Inferior parietal cortex (tissue), 1 donor: Measurements from ENCODE around the gene PIK3C3.
"Not testable (repeated sequence)": the region's sequence is repeated elsewhere in the genome, so short reads cannot be mapped to it uniquely, and the experiment has no call there.

Experiments
- DNase-seq: peaks from one replicate; pipeline ENCODE4 v3.0.0-alpha.2; 2016; ENCODE audit errors: extremely low spot score

The PIK3C3 gene

DNA sequence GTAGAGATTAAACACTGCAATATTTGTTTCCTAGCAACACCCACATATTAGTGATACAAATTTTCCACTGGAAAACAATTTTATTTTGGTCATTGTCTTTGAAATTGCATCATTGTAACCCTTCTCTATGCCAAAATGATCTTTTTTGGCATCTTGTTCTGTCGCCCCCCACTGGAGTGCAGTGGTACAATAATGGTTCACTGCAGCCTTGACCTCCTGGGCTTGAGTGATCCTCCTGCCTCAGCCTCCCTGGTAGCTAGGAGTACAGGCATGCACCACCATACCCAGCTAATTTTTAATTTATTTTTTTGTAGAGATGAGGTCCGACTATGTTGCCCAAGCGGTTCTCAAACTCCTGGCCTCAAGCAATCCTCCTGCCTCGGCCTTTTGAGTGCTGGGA, 117.4 kb downstream of the PIK3C3 start:
- DNase-seq, result no peak

DNA sequence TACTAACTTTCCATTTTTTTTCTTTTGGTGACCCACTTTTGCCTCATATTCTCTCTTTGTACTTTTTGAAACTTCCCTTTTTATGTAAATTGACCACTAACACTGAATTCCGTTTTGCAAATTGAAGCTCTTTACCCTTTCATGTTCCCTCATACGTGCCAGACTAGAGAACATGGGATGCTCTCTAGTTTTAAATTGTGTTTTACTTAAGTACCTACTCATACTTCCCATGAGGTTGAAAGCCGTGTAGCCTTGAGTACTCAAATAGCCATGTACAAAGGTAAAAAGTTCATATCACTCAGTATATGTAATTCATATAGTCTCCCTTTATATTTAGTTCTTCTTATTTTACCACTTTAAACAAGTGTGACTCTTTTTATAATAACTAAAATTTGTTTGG, 119.7 kb downstream of the PIK3C3 start:
- no peak for DNase-seq

DNA sequence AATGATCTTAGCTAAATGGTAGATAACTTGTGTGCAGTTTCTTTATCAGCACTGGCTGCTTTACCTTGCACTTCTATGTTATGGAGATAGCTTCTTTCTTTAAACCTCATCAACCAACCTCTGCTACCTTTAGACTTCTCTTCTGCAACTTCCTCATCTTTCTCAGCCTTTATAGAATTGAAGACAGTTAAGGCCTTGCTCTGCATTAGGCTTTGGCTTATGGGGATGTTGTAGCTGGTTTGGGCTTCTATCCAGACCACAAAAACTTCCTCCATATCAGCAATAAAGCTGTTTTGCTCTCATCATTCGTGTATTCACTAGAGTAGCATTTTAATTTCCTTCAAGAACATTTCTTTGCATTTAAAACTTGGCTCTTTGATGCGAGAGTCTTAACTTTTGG, 123.7 kb downstream of the PIK3C3 start:
- DNase-seq, result no peak

DNA sequence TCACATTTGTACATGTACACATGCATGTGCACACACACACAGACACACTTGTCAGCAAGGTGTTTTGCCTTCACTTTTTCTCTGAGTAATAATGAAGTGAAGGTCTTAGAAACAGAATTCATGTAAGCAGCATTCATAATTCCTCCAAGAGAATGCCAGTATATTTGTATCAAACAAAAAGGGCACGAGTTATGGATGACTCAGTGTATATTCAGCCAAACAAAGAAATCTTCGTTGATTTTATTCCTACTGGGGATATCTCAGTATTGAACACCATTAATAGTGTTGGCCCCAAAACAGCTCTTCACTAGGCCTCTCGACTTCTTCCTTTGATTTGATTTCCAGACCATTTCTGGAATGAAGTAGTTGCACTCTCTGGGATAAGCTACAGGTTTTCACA, 125.3 kb downstream of the PIK3C3 start:
- no peak for DNase-seq

DNA sequence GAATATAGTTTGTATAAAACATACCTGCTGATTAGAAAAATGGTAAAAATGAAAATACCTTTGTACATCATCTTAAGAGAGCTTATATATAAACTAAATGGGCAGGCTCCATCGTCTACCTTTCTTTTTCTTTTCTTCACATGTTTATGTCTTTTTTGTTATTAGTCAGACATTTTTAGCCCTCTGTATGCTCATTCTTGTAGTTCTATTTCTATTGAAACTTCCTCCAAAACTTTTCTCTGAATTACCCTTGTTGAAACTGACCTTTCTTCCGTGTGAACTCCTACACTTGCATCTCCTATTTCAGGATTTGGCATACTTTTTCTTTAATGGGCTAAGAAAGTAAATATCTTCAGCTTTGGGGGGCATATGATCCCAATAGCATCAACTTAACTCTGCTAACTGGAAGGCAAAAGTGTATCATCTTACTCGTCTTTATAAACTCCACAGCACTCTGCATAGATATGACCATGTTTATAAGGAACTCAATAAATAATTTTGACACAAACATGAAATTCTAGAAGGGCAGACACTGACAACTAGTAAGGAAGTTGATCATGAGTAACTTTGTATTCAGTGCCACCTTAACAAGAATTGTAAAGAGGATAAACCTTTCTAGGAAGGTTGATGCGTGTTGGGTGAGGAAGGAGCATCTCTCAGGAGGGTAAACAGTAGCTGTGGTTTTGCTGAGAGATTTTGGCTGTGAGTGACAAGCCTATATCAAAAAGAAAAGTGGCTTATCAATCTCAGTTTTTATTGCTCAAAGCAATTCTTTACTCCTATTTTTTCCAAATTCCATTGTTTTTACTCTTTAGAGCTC, 127.6 kb downstream of the PIK3C3 start:
- no peak for DNase-seq

DNA sequence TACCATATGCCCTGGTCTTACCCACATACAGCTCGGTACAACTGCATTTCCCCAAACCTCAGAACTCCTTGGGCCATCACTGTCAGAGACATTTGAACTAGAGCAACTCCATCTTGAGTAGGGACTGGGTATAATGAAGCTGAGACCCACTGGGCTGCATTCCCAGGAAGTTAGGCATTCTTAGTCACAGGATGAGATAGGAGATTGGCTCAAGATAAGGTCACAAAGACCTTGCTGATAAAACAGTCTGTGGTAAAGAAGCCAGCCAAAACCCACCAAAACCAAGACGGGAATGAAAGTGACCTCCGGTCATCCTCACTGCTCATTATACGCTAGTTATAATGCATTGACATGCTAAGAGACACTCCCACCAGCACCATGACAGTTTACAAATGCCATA, 131.3 kb downstream of the PIK3C3 start:
- no peak for DNase-seq

DNA sequence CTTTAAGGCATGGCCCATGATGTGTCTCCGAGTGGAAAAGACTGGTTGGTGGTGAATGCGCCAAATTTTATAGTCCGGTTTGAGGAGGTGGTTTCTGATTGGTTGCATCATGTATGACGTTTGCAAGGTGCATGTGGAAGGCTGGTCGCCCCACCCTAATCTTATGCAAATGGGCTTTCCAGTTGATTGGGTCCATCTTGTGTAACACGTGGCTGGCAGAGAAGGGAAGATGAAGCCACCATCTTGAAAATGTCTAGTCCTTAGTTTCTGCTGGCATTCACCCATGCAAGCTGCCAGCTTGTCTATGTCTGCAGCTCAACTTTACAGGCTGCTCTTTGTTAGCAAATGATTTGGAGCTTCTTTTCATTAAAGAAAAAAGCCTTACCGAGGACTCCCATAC, 132.2 kb downstream of the PIK3C3 start:
- no peak for DNase-seq

DNA sequence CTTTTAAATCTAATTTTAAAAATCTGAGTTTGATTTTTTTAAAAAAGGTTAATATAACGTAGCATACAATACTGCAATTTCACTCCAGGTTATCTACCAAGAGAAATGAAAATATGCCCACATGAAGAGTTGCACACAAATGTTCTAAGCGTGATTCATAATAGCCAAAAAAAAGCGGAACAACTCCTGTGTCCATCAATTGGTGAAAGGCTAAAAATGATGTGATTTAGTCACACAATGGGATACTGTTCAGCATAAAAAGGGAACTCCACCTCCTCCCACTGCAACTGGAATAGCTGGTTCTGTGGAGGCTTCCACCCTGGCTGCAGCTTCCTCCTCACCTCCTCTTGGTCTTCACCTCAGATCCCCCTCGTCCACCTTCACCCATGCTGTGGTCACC, 132.8 kb downstream of the PIK3C3 start:
- no peak for DNase-seq

DNA sequence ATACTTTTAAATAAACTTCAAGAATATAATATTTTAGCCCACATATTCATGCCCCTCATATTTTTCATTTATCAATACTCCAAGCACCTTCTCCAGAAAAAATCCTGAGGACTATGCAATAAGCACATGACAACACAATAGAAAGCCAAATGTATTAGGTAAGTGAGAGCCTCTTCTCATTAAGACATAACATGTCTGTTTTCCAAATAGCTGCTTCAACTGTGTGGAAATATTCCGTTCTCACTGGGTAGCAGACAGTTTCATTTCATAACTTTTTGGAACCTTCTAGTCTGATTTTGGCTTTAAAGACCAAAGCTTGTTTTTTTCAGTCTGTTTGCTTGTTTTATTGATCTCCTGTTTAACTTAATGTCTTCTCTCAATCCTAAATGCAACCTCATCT, 137.8 kb downstream of the PIK3C3 start:
- no peak for DNase-seq

DNA sequence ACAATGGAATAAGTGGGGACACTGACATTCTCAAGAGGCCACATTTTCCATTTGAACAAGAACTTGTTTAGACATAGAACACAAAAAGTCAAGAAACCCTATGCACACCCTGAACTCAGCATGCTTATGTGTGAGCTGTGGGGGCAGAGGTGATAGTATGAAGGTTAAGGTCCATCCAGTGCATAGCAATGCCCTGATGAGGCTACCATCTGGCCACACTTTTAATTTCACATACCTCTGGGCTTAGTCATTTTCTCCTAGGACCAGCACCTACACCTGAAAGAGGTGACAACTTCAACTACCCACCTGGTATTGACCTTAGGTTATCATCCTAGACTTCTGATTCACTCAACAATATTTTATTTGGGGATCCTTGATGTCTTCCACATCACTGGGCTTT, 139.8 kb downstream of the PIK3C3 start:
- no peak for DNase-seq

DNA sequence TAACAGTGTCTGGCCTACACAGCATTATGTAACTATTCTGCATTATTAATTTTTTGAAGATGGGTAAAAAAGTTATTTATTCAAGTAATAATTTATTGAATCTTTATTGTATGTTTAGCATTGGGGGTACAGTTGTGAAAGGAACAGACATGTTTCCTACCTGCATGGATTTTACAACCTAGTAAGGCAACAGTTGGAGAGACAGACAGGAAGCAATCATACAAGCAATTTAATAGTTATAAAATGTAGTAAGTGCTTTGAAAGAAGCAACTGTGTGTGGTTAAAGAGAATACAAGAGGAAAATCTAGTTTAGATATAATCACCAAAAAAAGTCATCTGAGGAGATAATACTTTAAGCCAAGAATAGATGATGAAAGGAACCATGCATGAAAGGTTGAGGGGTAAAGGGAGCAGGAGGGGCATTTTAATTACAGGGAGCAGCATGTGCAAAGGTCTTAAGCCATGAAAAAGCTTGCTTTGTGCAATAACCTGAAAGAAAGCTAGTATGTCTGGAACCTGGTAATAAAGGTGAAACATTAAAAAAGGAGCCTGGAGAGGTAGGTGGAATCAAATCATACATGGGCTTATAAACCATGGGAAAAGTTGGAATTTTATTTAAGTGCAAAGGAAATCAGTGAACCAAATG, 140.8 kb downstream of the PIK3C3 start:
- no peak for DNase-seq

DNA sequence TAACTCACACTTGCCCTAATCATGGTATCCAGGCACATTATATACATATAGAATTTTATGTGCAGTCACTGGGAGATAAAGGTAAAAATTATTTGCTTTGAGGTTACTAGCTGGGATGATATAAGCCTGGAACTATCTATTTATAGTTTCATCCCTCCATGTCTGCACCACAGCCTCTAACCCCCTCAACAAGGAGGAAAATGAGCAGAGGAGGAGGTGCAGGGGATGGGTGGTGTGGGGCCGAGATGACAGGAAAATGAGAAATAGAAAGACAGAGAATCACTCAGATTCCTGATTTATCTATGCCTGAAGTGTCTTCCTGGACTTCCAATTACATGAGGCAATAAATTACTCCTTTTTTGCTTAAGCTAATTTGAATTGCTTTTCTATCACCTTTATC, 145.2 kb downstream of the PIK3C3 start:
- no peak for DNase-seq

DNA sequence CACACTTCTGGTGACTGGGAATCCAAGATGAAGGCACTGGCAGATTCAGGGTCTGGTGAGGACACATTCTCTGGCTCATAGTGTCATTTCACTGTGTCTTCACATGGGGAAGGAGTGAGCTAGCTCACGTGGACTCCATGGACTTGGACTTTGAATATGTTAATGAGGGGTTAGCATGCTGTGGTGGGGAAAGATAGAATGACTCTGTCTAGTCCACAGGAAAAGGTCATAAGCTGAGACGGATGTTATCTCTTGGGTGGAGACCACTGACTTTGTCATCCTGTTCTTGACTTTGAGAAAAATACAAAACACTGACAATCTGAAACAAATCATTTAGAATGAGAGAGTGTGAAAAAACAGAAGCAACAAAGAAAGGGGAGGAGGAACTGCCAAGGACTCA, 145.9 kb downstream of the PIK3C3 start:
- DNase-seq, result no peak

DNA sequence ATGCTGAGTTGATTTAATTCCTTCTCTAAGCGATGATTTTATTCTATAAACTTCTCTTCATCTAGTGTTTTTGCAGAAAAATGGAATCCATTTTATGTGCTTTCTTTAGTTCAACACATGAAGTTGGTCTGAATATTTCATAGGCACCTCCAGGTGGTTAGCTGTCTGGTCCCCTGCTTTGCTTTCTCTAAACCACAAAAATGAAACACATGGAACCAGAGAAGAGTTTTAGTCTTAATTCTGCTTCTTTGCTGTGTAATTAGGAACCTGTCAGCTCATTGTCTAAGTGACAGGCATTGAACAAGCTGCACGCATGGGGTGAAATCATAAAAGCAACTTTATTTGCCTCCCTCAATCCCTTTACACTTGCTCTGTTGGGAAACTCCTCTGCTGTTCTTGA, 150.4 kb downstream of the PIK3C3 start:
- no peak for DNase-seq

DNA sequence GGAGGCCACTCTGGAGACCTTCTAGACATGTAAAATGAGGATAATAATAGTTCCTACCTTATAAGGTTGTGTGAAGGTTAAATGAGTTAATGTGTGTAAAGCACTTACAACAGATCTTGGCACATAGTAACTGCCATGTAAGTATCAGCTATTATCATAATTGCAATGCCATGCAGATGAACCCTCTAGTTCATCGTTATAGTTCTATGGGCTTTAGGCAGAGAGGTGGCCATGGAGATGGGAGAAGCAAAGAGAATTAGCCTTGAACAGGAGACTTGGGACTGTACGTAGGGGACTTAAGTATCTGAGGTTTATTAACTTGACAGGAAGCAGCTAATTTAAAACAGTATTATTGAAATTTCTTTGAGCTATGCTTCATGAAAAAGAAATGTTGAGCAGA, 151.8 kb downstream of the PIK3C3 start:
- no peak for DNase-seq

DNA sequence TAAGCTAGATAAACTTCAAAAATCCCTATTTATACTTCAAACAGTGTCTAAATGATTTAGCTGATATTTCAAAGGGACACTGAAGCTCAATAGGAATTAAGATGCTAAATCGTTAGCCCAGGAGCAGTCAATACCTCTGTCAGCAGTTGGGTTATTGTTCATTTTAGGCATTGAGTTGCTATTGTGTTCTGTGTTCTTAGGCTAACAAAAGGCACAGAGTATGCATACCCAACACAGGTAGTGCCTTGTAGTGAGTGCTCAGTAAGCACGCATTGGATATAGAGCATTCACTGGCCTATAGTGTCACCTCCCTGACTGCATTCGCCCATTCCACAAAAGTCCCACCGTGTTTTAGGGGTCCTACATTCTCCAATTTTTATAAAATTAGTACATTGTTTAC, 152.3 kb downstream of the PIK3C3 start:
- DNase-seq, result no peak

DNA sequence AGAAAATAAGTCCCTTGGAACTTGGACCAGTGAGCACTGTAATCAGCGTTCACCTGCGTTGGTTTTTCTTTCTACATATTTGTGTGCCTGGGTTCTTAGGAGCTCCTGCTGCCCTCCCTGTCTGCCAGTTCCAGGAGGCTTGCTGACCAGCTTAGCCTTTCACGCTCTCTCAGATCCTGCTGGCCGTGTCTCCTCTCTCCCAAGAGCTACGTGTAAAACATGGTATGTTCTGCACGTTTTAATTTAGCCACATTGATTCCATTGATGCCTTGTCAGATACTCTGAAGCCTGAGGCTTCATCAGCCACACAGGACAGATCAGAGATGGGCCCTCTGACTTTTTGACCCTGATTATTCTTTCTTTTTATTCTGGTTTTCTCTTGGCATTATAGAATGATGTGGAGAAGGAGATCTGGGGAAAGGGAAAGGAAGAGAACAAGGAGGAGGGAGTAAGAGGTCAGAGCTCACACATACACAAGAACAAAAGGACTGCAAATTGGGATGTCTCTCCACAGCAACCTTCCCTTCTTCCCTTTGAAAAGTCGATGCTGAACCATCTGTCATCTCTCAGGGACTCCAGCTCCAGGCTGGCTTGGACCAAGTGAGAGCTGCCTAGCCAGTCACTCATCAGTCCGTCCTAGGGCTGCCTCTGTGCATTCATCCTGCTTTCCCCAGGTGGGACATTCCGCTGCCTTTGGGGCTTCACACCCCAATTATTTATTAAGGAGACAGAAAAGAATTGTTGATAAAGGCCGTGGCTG, 152.8 kb downstream of the PIK3C3 start:
- no peak for DNase-seq

DNA sequence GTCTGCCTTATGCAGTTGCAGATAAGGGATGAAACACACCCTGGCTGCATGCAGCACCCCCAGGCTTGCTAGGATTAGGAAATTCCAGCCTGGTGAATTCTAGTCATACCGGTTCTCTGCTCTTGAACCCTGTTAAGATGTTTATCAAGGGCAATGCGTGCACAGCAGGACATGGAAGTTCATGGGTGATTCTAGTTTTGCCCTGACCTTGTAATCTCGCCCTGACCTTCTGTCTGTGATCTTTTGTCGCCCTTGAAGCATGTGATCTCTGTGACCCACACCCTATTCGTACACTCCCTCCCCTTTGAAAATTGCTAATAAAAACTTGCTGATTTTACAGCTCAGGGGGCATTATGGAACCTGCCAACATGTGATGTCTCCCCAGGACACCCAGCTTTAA, 157.1 kb downstream of the PIK3C3 start:
- not testable (repeated sequence) for DNase-seq

DNA sequence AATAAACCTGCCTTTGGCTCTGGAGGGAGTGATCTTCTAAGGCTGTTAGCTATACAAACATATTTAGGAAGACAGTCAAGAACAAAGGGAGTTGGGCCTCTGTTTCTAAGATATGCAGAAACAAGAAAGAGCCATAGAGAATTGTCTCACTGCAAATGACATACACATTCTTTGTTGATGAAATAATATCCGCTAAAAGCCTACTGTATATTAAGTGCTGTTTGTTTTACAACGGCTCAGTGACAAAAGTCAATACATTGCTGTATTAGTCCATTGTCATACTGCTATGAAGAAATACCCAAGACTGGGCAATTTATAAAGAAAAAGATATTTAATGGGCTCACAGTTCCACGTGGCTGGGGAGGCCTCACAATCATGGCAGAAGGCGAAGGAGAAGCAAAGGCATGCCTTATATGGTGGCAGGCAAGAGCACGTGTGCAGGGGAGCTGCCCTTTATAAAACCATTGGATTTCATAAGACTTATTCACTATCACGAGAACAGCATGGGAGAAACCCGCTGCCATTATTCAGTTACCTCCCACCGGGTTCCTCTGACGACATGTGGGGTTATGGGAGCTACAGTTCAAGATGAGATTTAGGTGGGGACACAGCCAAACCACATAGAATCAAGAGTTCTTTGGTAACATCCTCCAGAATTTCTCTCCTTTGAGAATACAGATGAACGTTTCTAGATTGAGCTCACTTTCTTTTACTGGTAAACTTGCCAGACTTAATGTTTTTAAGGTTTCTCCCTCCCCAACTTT, 157.8 kb downstream of the PIK3C3 start:
- no peak for DNase-seq

DNA sequence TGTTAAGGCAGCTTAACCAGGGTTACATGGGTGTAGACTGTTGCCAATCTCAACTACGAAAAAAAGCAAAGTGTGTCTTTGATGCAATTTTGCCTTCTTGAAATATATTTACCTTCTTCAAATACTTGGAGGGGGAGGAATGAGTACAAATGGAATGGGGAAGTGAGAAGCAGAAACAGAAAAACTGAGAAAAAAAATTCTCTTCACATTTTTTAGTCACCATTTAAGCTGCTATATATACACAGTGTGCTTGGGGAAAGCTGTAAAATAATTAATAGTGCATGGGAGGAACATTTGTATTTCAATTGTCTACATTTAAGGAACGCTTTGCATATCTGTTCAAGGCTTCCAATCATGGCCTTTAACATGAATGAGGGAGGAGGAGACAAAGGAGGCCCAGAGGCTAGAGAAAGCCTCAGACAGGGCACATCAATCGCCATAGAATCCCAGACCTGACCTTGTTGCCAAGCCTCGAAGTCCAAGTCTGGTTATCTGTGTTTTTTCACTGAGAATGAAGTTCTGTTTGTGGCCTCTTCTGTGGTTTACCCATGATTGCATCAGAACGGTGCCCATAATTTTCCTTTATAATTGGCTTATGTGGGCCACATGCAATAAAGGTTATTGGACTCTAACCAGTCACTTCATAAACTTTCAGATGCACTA, 158.6 kb downstream of the PIK3C3 start:
- peak; percentile 29 for DNase-seq

DNA sequence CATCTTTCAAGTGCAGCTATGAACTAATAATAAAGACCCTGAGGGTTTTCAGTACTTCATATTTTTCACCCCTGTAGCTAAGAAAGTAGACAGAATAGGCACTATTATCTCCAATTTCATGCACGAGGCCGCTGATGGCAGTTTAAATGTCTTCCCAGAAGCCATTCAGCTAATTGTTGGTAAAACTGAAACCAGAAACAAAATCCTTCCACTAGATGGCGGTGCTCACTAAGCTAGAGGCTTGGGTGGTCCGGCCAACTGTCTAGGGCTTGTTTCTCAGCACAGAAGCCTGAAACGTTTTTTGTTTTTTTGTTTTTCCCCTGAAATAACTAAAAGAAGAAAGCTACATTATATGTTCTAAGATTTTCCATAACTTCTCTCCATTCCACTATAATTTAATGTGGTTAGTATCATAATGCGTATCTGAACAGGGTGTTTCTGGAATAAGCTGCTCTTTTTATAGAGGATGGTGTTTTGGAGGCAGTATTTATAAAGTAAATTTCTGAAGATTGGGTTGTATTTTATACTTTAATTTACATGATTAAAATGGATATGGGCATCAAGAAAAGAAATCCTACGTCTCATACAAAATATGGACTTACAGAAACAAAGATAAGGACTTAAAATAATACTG, 159.4 kb downstream of the PIK3C3 start:
- DNase-seq, result peak; percentile 96
